Measurements from ENCODE around the gene CEP44.
A peak's percentile ranks its signal among the peaks of the same experiment; 100 is the strongest.
"Not testable (repeated sequence)": the region's sequence is repeated elsewhere in the genome, so short reads cannot be mapped to it uniquely, and the experiment has no call there.

The CEP44 gene

GRCh38 chr4:174283507-174284471, at the start of gene CEP44, which contains the start of gene FBXO8:
TSS of gene CEP44 (plus strand) at chr4:174283911. CDS start at chr4:174299122, 15,211 bp downstream.
TSS of gene FBXO8 (minus strand) at chr4:174283667. CDS start at chr4:174263092, 20,575 bp downstream.
- peak; percentile 56 for DNase-seq

GRCh38 chr4:174236359-174236758, 47.4 kb upstream of the CEP44 start:
- DNase-seq: no peak

GRCh38 chr4:174241162-174241561, 42.5 kb upstream of the CEP44 start:
- no peak for DNase-seq

GRCh38 chr4:174244441-174244840, 39.3 kb upstream of the CEP44 start:
- no peak for DNase-seq

- DNase-seq: no peak
Measured at GRCh38 chr4:174245714-174246113, 38.0 kb upstream of the CEP44 start.

- no peak for DNase-seq
Measured at GRCh38 chr4:174248407-174248806, 35.3 kb upstream of the CEP44 start.

GRCh38 chr4:174252412-174252811, 31.3 kb upstream of the CEP44 start:
- no peak for DNase-seq

- DNase-seq: no peak
Measured at GRCh38 chr4:174254613-174255012, 29.1 kb upstream of the CEP44 start.

- DNase-seq: no peak
Measured at GRCh38 chr4:174255374-174255773, 28.3 kb upstream of the CEP44 start.

- DNase-seq: no peak
Measured at GRCh38 chr4:174255786-174256185, 27.9 kb upstream of the CEP44 start.

GRCh38 chr4:174256277-174256713, 27.4 kb upstream of the CEP44 start:
- DNase-seq: no peak

- no peak for DNase-seq
Measured at GRCh38 chr4:174259580-174259979, 24.1 kb upstream of the CEP44 start.

GRCh38 chr4:174260099-174260498, 23.6 kb upstream of the CEP44 start:
- DNase-seq: no peak

GRCh38 chr4:174261432-174261831, 22.3 kb upstream of the CEP44 start:
- DNase-seq: not testable (repeated sequence)

GRCh38 chr4:174262624-174263444, 20.9 kb upstream of the CEP44 start:
- DNase-seq: no peak

GRCh38 chr4:174263445-174263736, 20.3 kb upstream of the CEP44 start:
- no peak for DNase-seq

- DNase-seq: no peak
Measured at GRCh38 chr4:174265916-174266315, 17.8 kb upstream of the CEP44 start.

GRCh38 chr4:174266416-174266815, 17.3 kb upstream of the CEP44 start:
- no peak for DNase-seq

GRCh38 chr4:174273930-174274329, 9.8 kb upstream of the CEP44 start:
- DNase-seq: no peak

GRCh38 chr4:174274436-174274835, 9.3 kb upstream of the CEP44 start:
- DNase-seq: no peak

- no peak for DNase-seq
Measured at GRCh38 chr4:174275101-174275500, 8.6 kb upstream of the CEP44 start.

GRCh38 chr4:174277433-174277832, 6.3 kb upstream of the CEP44 start:
- DNase-seq: no peak

- DNase-seq: no peak
Measured at GRCh38 chr4:174278467-174278866, 5.2 kb upstream of the CEP44 start.
